ENCODE measurements around the gene PCGF6.

GRCh38 chr10:103397191-103397825 is 46.4 kb upstream of the PCGF6 start:
- TF ChIP-seq POLR2A (IDR thresholded peaks at IDR 0.05; ENCODE audit: low read depth, low read length) (no peak), POLR2AphosphoS5 (IDR thresholded peaks at IDR 0.05; ENCODE audit: low read depth, low read length) (no peak), TAF1 (IDR thresholded peaks at IDR 0.05; ENCODE audit: low read depth, low read length) (no peak), PAX5 (IDR thresholded peaks at IDR 0.05; ENCODE audit: insufficient read depth, low read length, severe bottlenecking) (no peak)
